ENCODE data around the gene CDK15. TPM values are rescaled to one million over a fixed set of nuclear protein-coding genes. Genes with fewer than 3 reads are reported as not detected.

The CDK15 gene
- total RNA-seq: 0.92 TPM

DNA sequence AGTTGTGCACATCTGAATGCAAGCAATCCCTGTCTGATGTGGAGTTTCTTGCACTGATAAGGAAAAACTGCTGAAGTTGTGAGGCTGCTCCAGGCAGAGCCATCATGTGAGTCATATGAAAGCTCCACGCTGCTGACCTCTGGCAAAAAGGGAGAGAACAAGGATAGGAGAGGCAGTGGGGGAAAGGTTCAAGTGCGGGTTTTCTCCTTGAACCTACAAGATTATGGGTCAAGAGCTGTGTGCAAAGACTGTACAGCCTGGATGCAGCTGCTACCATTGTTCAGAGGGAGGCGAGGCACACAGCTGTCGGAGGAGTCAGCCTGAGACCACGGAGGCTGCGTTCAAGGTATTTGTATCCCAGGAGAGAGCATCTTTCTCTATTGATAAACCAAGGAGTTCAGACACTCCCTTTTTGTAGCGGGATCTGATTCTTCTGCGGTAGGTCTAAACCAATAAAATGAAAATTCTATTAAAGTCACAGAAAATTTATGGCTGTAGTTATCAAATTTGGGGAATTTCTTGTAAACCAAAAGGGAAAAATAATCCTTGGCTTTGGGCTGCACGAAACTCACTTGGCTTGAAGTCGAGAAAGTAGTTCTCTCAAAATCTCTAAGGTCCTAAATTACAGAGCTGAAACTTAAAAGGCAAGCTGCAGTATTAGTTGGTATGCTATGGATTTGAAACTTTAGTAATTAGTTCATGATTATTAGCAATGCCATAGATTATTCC lies at the start of gene CDK15:
TSS of gene CDK15 (plus strand) at position 96 of the 729 bp plus-strand sequence. CDS start at position 224, 128 bp downstream.

DNA sequence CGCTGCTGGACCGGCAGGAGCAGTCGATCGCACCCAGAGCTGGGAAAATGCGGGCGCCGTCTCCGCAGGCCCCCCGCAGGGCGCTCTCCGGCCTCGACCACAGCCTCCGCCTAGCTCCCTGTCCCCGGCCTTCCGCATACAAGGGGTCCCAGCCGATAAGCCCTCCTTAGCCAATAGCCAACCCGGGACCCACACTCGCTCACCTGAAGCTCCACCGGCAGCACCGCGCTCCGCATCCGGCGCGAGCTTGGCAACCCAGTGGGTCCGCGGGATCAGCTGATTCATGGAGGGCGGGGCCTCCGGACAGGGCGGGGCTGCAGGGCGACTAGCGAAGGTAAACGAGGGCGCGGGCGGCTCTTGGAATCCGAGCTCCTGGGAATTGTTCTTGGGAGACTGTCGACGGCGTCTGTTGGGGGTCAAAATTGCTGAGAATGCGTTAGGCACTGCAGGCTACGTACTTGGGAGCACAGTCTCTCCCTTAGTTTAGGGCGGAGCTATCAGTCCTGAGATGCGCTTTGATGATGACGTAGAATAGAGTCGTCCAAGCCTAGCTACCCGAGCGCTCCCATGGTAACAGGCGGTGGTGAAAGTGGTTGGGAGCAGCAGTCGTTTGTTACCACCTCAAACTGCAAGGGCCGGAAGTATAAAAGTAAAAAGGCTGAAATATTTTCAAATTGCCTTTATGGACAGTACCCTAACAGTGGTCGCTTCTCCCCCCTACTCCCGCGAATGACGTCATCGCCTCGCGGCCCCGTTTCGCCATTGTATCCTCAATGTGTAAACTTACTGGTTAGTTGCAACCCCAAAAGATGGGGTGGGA lies 25.5 kb upstream of the CDK15 start, which contains the start of gene ALS2:
TSS of gene ALS2 (minus strand) at position 260 of the 820 bp plus-strand sequence. CDS start 12,048 bp downstream, outside the sequence.

Small RNA genes within 50 kb of the gene (small RNA-seq; reads per million reads assigned to genes)
- gene RF00019: not detected
- gene RNU6-440P: not detected
- gene UBE2V1P11: not detected

Other genes starting within 250 kb of the CDK15 start
- gene TMEM237, start 163.0 kb upstream of the CDK15 start, total RNA-seq: 35.1 TPM
- 0.23 TPM for gene MPP4, start 107.9 kb upstream of the CDK15 start, total RNA-seq
- gene ALS2, start 25.6 kb upstream of the CDK15 start, total RNA-seq: 41.1 TPM
- 7.4 TPM for gene FZD7, start 227.3 kb downstream of the CDK15 start, total RNA-seq

All from diencephalon (tissue), 1 donor.